Fibroblast of the conjunctiva (primary cell): Measurements from ENCODE around the gene CSGALNACT2.

Experiments
- DNase-seq: peaks from one replicate; pipeline ENCODE4 v3.0.0-alpha.2; 2010; ENCODE audit warnings: low read depth

CSGALNACT2 gene

DNA sequence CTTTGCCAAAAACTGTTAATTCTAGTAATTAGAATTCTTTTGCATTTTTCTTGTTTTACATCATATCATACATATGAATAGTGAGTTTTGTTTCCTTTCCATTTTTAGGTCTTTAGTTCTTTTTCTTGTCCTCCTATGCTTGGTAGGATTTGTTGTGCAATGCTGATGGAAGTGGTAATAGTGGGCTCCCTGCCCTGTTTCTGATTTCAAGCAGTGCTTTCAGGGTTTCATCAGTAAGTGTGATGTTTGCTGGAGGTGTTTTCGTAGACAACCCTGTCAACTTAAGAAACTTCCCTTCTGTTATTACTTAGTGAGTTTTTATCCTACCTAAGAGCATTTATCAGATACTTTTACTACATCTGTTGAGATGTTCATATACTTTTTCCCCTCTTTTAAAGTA lies 50.5 kb downstream of the CSGALNACT2 start:
- DNase-seq: peak; percentile 88

DNA sequence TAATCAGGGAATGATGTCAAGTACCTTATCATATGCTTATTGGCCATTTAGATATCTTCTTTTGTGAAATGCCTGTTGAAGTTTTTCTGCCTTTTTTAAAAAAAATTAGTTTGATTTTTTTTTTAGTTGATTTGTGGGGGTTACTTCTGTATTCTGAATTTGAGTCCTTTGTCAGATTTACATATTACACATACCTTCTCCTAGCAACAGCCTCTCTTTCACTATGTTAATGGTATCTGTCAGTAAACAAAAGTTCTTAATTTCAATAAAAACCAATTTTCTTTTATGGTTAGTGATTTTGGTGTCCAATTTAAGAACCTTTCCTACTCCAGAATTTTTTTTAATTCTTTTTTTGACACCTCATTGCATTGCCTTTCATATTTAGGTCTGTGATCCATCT lies 52.0 kb downstream of the CSGALNACT2 start:
- DNase-seq: no peak

GRCh38 chr10:43190775-43191174 lies 52.5 kb downstream of the CSGALNACT2 start:
- DNase-seq: no peak

DNA sequence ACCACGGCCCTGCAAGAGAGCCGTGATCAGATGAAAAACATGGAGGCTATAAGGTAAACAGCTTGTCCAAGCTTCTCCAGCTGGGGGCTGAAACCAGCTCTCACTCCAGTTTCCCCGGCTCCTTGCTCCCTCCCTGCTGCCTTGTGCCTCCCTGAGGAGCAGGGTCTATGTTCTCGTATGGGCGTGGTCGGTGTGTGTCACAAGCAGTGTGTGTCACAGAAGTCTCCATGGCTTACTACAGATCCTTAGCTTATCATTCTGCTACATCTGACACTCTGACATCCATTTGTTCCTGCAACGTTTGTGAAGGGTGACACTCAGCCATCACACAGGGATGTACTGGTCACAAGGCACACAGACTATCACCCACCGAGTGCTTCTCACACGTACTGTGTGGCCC lies 54.6 kb downstream of the CSGALNACT2 start:
- no peak for DNase-seq

DNA sequence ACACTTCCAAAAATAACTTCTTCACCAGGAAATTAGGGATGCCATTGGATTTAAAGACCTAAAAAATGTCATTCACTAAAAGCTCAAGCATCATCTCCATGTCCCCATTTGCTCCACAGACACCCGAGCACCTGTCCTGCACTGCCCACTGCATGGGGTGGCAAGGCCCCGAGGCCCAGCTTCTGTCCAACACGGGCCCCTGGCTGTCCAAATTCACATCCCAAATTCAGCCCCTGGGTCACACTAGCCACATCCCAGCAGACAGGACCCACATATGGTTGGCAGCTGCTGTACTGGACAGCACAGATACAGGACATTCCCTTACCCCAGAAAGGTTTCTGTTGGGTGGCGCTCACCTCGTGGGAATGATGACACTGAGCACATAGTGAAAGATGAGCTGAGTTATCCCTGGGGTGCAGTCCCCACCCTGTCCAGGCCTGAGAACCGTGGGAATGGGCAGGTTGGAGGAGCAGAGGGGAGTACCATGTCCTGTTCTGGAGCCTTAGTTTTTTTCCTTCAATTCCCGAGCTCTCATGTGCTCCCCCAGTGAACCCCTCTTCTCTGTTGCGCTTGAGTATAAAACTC lies 55.3 kb downstream of the CSGALNACT2 start:
- no peak for DNase-seq

- DNase-seq: no peak
Observed at GRCh38 chr10:43194266-43194665, 56.0 kb downstream of the CSGALNACT2 start.

DNA sequence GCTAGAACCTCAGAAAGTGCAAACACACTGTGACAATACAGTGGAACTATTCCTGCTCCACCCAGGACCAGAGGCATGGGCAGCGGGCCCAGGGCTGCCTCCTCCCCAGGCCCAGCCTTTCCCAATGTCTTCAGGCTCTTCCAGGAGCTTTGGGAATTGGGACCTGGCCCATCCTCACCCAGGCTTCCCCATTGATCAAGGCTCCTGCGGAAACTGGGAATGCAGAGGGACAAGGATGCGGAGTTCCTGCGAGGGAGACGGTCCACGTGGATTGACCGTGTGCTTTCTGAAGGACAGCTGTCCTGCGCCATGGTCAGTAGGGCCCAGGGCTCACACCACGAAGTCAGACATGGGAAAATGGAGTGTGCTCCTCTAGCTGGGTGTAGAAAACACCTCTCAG lies 56.6 kb downstream of the CSGALNACT2 start:
- no peak for DNase-seq

DNA sequence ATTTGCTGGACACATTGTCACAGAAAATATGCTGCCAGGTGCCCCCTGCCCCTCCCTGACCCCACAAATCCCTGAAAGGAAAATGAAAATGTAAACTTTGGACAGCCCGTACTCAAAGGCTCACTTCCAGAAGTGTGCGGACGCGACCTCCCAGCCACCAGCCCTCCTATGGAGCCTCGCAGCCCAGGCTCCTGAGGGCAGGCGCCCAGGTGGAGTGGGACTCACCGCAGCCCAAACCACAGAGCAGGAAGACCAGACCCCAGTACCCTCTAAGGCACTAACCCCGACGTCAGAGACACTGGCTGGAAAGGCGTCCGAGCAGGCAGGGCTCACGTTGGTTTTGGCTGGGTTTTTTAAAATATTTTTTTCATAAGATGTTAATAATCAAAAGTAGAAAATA lies 57.3 kb downstream of the CSGALNACT2 start:
- no peak for DNase-seq

DNA sequence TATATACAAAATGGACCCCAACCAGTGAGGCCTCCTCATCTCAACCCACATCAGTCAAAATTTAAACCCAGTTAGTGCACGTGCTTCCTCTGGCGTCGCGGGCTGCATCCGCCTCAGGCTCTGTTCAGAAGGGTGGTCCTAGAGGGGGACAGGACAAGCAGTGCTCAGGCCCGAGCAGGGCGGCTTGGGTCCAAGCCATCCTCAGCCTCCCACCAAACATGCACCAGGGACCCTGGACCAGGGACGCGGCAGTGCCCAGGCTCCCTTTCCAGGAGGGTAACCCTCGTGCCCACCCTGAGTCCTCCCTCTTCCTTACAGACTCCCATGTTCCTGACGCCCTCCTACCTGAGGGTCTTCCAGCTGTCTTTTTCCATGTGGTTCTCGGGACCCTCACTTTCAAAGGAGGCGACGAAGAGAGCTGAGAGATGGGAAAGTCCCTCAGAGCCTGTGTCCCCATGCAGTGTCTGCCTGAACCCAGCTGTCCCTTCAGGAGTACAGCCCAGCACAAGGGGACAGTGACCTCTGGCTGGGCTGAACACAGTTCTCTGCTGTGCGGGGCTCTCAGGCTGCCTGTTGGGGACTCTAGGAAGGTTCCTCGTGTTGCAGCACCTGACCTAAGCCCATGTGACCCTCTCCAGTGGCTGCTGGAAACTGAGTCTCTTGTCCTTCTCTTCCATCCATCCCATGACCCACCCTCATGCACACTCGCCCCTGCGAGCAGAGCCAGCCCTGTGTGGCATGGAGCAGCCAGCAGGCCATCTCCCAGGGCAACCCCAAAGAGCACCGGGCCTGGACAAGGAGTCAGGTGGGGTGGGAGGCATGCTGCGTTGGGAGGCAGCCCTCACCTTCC lies 58.1 kb downstream of the CSGALNACT2 start:
- DNase-seq: no peak

- DNase-seq: no peak
Observed at GRCh38 chr10:43196981-43197833, 59.0 kb downstream of the CSGALNACT2 start.

DNA sequence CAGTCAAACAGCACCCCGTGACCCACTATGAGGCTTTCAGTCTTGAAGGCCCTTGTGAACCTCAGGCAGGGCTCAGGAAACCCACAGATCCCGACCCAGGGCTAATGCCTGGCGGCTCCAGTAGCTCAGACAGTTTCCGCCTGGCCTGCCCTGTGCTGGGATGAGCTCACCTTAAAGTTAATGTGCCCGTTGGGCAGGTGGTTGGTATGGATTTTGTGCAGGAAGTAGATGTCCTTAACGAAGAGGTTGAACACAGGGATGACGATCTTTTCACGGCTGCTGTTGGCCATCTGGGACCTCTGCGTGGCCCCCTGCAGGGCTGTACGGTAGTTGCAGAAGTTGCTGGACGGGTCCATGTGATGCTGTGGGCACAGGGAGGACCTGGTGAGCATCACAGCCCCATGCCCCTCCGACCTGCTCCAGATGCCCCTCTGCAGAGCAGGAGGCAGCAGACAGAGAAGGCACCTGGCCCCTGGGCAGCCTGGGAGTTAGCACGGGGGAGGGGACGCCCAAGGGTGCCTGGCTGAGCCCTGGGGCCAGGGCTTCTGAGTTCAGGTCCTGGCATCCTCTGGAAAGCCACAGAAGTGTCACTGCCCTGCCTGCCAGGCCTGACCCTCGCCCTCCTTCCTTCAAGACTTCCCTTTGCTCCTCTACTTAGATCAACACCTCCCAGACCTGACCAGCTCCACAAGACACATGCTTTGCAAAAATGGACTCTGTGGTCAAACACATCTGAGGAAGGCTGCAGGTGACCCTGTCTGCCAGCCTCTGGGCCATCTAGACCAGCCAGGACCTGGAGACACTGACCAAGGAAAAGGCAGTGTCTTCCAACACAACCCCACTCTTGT lies 59.8 kb downstream of the CSGALNACT2 start:
- no peak for DNase-seq

- DNase-seq: no peak
Observed at GRCh38 chr10:43198682-43199005, 60.4 kb downstream of the CSGALNACT2 start.

GRCh38 chr10:43199088-43199683 lies 60.9 kb downstream of the CSGALNACT2 start:
- DNase-seq: no peak

DNA sequence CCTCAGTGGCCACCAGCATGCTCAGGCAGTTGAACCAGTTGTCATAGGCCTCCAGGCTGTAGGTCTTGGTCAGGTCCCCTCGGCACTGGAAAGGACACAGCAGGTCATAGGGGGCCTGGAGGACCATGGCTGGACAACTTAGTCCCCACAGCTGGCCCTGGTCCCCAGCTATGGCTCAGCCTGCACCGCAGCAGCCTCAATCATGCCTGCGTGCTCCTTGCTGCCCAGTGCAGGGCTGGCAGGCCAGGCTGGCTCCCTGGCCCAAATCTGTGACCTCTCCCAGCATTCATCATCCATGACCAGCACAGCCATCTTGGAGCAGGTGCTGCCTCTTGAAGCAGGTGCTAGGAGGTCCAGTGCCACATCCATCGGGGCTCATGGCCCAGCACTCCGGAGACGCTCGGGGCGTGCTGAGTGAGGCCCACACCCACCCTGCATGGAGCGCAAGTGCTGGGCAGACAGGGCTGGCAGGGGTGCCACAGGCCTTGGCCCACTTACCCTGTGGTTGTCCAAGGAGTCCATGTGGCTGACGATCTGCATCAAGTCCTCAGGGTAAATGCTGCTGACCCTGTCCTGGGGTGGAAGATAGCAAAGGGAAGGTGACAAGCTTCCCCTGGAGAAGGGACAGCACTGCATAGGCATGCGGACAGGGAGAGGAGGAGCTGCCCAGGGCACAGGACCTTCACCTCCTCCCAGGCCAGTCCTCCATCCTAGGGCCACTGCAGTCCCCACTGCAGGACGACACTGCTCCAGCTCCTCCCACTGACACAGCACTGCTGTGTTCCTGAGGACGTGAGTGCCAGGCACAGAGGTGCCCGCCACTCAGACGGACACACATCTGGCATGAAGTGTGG lies 61.7 kb downstream of the CSGALNACT2 start:
- no peak for DNase-seq

- no peak for DNase-seq
Observed at GRCh38 chr10:43200538-43201390, 62.5 kb downstream of the CSGALNACT2 start.

DNA sequence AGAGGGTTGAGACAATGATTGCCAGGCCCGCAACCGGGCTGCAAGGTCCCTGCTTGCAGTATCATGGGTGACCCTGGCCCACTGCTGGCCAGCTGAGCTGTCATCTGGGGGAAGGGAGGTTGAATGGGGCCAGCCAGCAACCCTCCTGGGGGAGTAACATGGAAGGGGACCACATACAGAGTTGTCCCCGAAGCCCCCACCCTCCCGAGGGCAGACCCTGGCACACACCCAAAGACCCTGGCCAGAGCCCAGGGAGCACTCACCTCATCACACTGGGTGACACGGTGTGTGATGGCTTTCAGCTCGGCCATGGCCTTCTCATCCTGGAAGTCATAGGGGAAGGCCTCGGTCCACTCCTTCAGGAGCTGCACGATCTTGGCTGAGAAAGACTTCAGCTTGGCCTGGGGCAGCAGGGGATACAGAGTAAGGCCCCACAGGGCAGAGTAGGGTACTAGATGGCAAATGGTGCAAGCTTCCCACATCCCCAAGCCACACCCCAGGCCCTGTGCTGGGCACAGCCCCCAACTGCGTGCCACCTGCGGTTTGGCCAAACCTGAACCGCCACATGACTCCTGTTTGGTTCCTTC lies 63.4 kb downstream of the CSGALNACT2 start:
- no peak for DNase-seq

GRCh38 chr10:43202224-43202656 lies 64.0 kb downstream of the CSGALNACT2 start:
- DNase-seq: no peak

- DNase-seq: no peak
Observed at GRCh38 chr10:43202657-43203447, 64.6 kb downstream of the CSGALNACT2 start.
